GM10847 (cell line): ENCODE results near the gene KIF3B.

Source experiments
- POLR2A ChIP-seq: IDR thresholded peaks from 2 replicates; pipeline ENCODE4 v1.6.1; 2011; ENCODE audit not compliant: insufficient read length; ENCODE audit errors: extremely low read depth

The KIF3B gene

DNA sequence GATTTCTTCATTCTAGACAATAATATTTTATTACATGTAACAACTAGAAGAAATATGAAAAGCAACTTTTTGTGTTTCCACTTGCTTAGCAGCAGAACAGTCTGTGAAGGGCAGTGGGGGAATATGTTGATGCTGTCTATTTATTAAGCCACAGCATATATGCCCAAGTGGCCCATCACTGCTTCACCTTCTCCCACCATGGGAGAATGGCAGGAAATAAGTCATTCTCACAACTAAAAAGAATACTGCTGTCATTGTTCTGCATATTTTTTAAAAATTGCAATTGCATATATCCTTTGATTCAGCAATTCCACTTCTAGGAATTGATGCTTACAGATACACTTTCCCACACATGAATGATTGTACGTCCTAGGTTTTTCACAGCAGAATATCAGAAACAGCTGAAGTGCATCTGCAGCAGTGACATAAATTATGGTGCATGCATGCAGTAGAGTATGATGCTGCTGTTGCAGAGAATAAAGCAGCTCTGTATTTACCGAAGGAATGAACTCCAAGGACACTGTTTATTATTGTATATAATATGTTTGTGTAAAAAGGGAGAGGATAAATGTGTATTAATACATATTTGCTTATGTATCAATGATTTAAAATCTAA, 26.8 kb downstream of the KIF3B start:
- no peak for TF ChIP-seq POLR2A

DNA sequence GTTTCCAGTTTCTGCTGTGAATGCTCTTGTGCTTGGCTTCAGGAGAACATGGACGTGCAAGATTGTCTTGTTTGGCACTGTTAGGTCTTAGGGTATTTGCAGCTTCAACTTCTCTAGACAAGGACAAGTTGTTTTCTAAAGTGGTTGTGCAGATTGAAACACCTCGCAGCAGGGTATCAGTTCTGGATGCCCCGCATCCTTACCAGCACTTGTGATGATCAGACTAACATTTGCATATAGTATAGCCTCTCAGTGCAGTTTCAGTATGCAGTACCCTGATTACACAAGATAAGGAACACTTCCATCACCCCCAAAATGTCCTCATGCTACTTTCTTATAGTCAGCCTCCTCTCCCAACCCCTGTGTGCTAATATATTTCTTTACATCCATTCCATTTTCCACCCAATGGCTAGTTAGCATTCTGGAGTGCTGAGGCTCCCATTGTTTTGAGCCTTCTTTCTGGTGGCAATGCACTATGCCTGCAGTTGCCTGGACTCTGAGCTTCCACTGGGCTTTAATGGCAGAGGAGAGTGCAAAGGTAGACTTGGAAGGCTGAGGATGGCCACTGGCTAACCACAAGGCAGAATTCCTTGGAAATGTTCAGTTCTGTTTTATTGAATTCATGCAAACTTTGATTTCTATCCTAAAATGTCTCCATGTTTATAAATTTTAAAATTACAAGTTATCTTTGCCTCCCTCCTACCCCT, 35.4 kb downstream of the KIF3B start:
- TF ChIP-seq POLR2A, result no peak

DNA sequence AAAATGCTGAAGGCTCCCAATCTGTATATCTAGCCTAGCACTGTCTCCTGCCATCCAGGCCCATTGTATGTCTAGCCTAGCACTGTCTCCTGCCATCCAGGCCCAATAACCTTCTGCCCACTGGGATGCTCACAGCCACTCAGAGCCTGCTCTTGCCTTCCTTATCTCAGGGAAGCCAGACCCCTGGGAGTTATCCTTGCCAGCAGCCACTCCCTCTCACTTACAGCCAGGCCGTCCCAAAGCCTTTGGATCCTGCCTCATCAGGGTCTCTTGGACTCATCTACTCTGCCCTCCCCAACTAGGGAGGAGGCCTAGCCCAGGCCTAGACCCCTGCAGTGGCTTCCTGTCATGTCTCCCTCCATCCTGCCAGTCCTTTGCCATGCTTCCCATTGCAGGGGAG, 37.3 kb downstream of the KIF3B start:
- no peak for TF ChIP-seq POLR2A

DNA sequence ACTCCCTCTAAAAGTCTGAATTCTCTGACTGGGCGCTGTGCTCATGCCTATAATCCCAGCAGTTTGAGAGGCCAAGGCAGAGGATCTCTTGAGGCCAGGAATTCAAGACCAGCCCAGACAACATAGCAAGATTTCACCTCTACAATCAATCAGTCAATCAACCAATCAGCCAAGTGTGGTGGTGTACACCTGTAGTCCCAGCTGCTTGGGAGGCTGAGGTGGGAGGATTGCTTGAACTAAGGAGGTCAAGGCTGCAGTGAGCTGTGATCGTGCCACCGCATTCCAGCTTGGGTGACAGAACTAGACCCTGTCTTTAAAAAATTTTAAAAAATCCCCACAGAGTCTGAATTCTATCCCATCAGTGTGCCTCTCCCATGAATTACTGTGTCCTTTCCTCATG, 37.9 kb downstream of the KIF3B start:
- TF ChIP-seq POLR2A, result no peak

GRCh38 chr20:32315891-32316290, 38.4 kb downstream of the KIF3B start:
- no peak for TF ChIP-seq POLR2A

DNA sequence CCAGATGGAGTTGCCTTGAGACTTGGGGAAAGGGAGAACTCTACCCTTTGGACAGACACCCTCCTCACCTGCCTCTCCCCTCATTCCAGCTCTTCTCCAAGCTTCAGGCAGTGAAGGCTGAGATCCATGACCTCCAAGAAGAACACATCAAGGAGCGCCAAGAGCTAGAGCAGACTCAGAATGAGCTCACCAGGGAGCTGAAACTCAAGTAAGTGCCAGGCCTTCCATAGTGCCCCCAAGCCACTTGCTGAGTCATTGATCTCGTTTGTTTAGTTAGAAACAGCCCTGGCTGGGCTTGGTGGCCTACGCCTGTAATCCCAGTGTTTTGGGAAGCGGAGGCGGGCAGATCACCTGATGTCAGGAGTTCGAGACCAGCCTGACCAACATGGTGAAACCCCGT, 39.2 kb downstream of the KIF3B start:
- TF ChIP-seq POLR2A, result no peak

GRCh38 chr20:32319100-32319499, 41.6 kb downstream of the KIF3B start:
- TF ChIP-seq POLR2A, result no peak

- no peak for TF ChIP-seq POLR2A
Observed at GRCh38 chr20:32320305-32320704, 42.9 kb downstream of the KIF3B start.

GRCh38 chr20:32321390-32321789, 43.9 kb downstream of the KIF3B start:
- TF ChIP-seq POLR2A, result no peak

GRCh38 chr20:32325706-32326503, 48.5 kb downstream of the KIF3B start:
- no peak for TF ChIP-seq POLR2A

- no peak for TF ChIP-seq POLR2A
Observed at GRCh38 chr20:32326504-32326845, 49.0 kb downstream of the KIF3B start.

DNA sequence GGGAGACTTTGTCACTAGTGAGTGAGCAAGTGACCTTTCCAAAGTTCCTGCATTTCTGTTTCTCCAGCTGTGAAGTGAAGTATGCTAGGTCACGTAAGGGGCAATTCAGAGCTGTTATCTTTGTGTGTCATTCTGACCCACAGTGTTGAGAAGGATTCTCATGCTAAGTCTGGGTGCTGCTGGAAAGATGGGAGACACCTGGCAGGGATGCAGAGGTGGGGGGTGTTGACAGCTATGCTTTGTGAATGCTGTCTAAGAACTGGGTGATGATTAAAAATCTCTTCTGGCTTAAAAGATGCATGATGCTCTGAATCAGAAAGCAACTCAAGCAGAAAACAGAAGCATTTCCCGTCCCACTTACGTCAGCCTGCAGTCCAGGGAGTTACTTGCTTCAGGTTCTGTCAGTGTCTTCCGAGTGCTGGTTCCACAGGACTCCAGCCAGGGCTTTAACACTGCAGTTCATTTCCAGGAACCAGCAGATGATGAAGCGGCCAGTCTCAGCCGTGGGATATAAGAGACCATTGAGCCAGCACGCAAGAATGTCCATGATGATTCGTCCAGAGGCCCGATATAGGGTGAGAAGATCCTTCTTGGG, 49.7 kb downstream of the KIF3B start:
- no peak for TF ChIP-seq POLR2A

- no peak for TF ChIP-seq POLR2A
Observed at GRCh38 chr20:32329817-32330554, 52.5 kb downstream of the KIF3B start.

GRCh38 chr20:32330555-32330897, 53.1 kb downstream of the KIF3B start:
- TF ChIP-seq POLR2A, result no peak

GRCh38 chr20:32332614-32333013, 55.2 kb downstream of the KIF3B start:
- TF ChIP-seq POLR2A, result no peak

- TF ChIP-seq POLR2A, result no peak
Observed at GRCh38 chr20:32333181-32333987, 55.9 kb downstream of the KIF3B start.
